ENCODE measurements around the gene GNG14. TPM values are rescaled to one million over a fixed set of nuclear protein-coding genes. Genes with fewer than 3 reads are reported as not detected.

The GNG14 gene
- total RNA-seq, 4 donors from 2014 or later = not detected

DNA sequence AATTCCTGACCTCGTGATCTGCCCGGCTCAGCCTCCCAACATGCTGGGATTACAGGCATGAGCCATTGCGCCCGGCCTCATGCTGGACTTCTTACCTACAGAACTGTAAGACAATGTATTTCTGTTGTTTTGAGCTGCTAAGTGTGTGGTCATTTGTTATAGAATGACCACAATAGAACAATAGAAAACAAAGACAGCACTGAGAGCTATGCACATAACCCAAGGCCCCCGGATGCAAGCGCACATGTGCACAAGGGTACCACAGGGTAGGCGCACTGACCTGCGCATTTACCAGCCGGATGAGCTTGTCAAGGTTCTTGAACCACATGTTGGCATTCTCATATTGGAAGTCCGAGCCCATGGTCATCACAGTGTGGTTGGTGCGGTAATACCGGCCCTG is 26.8 kb upstream of the GNG14 start:
- TF ChIP-seq CTCF (IDR thresholded peaks at IDR 0.05; ENCODE audit: low read depth) = no peak

DNA sequence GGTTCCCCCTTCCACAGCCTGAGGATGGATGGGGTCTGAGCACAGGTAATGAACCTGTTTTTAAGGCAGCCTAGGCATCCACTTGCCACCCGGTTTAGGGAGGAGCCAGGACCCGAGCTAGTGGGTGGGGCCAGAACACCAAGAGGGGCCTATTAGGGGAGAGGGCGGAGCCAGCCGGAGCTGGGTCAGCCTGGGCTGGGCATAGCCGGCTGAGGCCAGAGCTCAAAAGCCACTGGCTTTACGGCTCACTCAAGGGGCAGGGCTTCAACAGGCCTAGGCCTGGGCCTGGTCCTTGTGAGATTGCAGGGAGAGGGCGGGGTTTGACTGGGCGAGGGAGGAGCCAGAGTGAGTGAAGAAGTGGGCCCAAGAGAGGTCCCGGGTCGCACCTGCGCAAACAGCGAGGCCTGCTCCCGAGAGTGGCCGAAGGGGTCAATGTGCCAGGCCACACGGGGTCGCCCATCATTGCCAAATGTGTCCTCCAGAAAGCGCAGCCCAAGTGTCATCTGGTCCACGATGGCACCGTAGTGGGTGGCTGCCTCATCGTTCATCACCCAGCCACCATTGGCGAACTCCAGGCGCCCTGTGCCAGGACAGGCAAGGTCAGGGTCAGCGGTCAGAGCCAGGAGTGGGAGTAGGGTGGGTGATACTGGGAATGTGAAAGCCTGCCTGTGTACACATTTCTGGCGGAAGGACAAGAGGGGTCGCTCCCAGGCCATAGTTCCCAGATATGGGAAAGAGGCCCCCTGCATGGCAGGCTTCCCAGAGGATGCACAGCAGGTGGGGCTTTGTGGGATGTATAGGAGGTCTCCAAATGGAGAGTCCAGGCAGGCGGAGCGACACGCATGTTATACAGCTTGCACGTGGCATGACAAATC is 23.2 kb upstream of the GNG14 start:
- TF ChIP-seq CTCF (IDR thresholded peaks at IDR 0.05; ENCODE audit: low read depth) = no peak

- no peak for TF ChIP-seq CTCF (IDR thresholded peaks at IDR 0.05; ENCODE audit: low read depth)
Measured at GRCh38 chr19:12665281-12665573, 22.6 kb upstream of the GNG14 start.

DNA sequence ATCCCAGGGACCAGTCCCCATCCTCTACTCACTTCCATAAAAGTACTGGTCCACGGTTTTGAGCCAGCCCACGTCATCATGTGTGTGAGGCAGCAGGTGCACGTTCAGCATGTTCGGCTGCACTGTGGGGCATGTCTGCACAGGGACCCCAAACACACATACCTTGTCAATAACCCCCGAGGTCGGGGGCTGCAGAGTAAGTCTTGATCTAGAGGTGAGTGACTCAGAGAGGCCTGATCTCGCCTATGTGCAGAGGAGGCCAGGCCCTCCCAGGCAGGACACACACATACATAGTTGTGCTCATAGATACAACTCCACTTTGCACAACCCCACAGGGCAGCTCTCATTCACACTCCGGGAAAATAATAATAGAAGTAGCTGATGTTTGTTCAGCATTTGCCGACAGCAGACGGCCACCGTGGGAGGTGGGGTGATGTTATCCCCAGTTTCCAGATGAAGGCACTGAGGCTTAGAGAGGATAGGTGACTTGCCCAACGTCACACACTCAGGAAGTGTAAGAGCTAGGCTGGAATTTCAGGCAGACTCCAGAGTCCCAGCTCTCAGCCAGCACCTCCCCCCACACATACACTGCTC is 22.0 kb upstream of the GNG14 start:
- no peak for TF ChIP-seq CTCF (IDR thresholded peaks at IDR 0.05; ENCODE audit: low read depth)

DNA sequence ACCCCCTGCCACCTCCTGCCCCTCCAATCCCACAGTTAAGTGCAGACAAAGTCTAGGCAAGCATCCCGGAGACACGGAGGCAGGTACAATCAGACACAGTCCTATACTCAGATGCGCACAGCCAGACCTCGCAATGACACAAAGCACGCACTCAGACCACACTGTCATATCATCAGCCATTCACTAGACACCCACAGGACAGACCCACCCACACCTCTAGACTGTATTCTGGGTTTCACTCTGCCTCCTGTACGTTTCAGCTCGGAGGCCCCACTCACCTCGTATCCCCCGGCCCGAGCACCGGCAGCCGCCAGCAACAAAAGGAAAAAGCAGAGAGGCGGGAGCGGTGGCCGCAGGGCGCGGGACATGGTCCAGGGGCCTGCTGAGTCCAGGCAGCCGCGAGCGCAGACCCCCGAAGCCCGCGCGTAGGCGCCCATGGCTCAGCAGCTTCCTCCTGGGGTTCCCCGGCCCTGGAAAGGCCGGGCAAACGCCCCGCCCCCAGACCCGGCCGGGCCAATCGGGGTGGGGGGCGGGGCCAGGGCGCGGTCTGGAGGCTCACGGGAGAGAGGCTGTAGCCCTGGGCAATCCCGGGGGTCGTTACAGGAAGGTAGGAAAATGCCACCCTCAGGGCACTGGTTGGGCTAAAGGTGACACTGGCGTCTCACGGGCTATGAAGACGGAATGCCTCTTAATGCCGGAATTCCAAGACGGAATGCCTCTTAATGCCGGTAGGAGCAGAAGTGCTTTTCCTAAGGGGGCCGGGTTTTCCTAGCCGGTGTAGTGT is 21.3 kb upstream of the GNG14 start, which contains the start of the genes MAN2B1 and WDR83:
Gene MAN2B1 (minus strand): TSS at position 478 of the 784 bp plus-strand sequence. CDS start 41 bp downstream, at position 437.
Gene WDR83 (plus strand): TSS at position 543 of the 784 bp plus-strand sequence. CDS start 2,984 bp downstream, outside the sequence.
- TF ChIP-seq CTCF (IDR thresholded peaks at IDR 0.05; ENCODE audit: low read depth) = no peak

- TF ChIP-seq CTCF (IDR thresholded peaks at IDR 0.05; ENCODE audit: low read depth) = no peak
Measured at GRCh38 chr19:12667731-12668302, 20.0 kb upstream of the GNG14 start.
